DMS114 treated with DMSO at 0.1 percent for 48 hours (cell line): ENCODE measurements around the gene JAG2.

Source experiments
- DNase-seq: peaks from one replicate; lab custom pipeline; 2025; ENCODE audit not compliant: unreplicated experiment; lab: John Stamatoyannopoulos, UW

The JAG2 gene

DNA sequence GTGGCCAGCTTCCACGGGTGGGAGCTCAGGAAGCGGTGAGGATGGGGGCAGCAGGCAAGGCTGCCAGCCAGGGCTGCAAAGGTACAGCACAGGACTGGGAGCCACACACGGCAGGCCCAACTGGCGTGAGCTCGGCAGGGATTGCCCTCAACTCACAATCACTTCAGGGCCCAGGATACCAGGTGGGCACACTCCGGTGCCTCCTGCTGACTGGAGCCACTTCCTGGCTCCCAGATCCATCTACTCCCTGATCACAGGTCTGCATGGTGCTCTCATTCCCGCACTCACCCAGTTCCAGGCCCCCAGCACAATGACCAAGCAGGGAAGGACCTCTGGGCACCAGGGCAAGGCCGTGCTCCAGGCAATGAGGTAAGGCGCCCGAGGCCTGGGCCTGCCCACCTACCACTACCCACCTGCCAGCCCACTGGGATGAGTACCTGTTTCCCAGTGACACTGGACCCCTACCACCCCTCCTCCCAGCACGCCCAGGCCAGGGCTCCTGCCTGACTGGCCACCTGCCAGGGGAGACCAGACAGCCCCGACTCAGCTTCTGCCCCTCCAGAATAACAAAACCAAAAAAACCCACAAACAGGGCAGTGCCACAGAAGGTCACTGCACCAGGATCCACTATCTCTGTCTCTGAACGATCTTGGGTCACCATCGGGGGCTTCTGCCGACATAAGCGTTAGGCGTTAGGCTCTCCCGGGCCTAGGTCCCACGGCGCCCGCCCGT, 1.8 kb downstream of the JAG2 start:
- DNase-seq, result no peak

DNA sequence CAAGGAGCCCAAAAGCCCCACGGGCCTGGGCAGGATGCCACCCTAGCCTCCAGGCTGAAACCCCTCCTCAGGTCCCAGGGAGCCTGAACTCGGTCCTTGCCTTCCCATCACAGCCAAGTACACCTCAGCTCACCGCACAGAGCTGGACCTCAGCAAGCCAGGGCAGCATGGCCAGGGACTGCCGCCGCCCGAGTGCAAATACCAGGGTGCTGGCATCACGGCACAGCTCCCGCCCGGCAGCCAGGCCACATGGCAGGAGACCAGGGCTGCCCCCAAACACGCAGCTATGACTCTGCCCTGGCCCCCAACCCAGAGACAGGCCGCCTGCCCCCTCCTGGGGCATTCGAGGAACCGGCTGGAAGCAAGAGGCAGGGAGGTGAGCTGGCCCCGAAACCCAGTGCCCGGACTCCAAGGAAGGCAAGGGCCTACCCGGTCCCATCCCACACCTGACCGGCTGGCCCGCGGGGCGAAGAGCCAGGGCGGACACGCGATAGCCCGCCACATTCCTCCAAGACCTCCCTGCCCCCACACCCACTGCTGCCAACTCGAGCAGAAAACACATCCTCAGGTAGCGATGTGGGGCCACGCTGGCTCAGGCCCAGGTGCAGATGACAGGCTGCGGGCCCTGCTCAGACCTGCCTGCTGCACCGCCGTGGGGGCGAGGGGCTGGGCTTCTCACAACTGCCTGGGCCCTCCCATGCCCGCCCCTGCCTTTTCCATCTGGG, 2.7 kb downstream of the JAG2 start:
- DNase-seq, result no peak

- DNase-seq, result no peak
Measured at GRCh38 chr14:105165134-105165704, 3.4 kb downstream of the JAG2 start.

DNA sequence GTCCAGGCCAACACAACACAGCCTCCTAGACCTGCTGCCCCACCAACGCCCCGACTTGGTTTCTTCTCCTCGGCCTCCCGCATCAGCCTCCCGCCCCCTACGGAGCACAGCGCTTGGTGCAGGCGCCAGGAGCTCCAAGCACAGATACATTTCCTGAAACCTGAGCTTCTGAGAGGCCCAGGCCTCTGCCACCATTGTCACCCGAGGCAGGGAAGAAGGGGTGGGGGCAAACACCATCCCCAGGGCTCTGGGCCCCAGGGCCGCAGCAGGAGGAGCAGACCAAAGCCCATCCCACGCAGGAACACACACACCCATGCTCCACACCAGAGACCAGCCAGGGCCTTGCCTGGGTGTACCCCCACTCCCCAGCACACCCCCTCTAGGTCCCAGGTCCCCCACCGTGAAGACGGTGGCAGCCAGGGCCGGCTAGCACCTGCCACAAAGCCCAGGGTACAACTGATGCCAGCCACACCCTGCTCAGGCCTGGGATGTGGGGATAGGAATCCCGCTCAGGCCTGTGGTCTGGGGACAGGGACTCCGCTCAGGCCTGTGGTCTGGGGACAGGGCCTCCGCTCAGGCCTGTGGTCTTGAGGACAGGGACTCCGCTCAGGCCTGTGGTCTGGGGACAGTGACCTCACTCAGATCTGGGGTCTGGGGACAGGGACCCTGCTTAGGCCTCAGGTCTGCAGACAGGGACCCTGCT, 5.4 kb downstream of the JAG2 start:
- DNase-seq, result no peak

DNA sequence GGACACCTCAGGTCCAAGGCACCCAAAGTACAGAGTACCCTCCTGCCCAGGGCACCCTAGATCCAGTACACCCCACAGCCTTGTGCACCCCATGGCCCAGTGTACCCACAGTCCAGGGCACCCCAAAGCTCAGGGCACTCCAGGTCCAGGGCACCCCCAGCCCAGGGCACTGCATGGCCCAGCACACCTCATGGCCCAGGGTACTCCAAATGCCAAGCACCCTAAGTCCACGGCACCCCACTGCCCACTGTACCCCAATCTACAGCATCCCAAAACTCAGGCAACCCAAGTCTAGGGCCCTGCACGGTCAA, 6.0 kb downstream of the JAG2 start:
- DNase-seq, result no peak

GRCh38 chr14:105161964-105162668, 6.5 kb downstream of the JAG2 start:
- no peak for DNase-seq

GRCh38 chr14:105161309-105161708, 7.3 kb downstream of the JAG2 start:
- DNase-seq, result no peak

- no peak for DNase-seq
Measured at GRCh38 chr14:105160776-105161175, 7.8 kb downstream of the JAG2 start.

DNA sequence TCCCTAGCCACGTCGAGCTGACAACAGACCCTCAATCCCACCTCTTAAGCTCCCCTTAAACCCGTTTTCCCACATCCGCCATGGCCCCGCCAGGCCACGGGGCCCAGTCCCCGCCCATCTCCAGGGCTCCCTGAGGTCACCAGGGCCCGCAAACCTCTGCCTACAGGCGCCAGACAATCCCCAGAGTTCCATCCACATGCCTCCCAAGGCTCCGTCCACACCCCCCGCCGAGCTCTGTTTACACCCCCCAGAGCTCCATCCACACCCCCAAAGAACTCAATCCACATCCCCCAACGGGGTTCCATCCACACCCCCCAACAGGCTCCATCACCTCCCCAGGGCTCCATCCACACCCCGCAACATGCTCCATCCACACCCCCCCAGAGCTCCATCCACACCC, 9.2 kb downstream of the JAG2 start:
- DNase-seq, result no peak

DNA sequence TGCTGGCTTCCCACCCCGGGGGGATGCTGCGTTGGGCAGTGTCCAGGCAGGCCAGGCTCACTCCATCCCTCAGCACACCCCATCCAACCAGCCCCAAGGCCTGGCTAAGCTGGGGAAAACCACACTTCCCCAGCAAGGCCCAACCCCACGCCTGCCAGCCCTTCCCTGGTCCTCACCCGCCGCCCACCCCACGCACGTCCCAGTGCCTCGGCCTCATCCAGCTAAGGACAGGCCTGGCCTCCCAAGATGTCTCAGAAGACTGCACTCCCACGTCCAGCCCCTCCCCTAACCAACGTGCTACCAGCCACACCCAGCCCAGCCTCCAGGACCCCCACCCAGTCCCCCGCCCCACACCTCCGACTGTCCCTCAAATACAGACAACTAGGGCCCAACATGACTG, 9.8 kb downstream of the JAG2 start:
- DNase-seq, result no peak

GRCh38 chr14:105157872-105158271, 10.7 kb downstream of the JAG2 start:
- no peak for DNase-seq

- no peak for DNase-seq
Measured at GRCh38 chr14:105156414-105157375, 11.9 kb downstream of the JAG2 start.

DNA sequence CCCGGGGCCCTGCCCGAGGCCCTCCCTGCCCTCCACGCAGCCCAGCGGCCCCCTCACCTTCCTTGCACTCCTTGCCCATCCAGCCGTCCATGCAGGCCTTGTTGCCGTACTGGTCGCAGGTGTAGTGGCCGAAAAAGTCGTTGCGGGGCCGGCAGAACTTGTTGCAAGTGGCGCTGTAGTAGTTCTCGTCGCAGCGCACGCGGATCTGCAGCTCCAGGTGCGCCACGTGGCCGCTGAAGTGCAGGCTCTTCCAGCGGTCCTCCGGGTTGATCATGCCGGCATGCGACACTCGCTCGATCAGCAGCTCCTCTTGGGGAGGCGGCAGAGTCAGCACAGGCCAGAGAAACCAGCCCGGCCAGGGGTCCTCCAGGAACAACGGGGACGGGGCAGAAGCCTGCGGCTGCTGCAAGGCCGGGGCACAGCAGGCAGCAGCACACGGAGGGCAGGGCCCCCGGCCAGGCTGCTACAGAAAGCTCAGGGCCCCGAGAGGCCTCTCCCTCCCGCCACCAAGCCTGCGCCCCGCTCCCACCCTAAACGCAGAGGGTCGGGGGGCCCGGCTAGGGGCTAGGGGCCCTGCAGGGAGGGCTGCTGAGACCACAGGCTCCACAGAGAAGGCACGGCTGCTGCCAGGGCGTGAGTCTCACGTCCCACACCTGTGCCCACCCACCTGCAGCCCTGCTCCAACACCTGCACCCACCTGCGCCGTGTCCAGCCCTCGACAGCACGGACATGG, 12.7 kb downstream of the JAG2 start:
- DNase-seq, result no peak

DNA sequence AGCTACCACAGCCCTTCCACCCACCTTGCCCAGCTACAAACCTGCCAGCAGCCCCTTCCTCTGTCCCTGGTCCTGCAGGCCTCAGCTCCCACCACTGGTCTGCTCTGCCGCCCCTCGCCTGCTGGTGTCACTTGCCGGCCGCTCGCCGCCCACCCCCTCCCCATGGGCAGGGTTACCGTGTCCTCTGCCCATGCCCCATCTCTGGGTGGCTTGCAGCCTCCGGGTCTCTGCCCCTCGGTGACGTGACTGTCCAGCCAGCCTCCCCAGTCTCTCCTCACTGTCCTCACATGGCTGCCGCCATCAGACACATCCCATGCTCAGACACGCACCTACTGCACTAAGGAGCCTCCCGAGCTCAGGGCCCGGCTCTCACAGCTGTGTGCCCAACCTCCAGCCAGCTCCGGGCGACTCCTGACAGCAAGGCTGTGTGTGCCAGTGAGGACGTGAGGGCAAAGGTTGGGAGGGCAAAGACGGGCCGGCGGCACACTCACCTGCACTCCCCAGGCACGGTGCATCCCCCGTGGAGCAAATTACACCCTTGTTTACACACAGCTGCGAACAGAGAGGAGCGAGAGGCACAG, 13.4 kb downstream of the JAG2 start:
- no peak for DNase-seq

GRCh38 chr14:105154476-105154871, 14.1 kb downstream of the JAG2 start:
- DNase-seq, result no peak

DNA sequence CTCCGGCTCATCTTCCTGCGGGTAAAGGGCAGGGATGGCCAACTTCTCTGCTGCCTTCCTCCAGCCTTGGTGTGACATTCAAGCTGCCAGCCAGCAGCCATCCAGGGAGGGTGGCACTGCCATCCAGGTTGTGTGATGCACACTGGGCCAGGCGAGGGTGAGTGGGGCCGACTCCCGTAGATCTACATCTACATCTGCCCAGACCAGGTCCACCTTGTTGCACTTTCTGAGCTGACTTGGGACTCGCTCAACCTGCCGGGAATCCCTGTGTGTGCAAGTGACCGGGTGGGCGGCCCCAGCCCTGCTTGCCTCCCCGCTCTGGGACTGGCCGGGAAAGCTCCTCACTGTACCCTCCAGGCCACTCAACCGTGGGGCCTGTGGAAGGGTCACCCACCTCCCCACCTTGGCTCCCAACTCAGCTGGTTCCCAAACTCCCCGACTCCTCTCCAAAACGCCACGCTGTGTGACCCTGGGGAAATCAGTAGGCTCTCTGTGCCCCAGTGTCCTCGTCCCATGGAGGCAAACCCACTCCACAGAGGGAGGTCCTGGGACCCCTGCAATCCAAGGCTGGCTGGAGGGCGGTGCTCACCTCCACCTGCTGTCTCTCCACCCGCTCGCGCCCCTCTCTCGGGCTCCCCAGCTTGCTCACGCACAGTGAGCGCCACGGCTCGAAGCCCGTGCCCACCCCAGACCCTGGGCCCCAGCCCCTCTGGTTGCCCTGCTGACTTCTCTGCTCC, 14.7 kb downstream of the JAG2 start:
- DNase-seq, result no peak

- DNase-seq, result no peak
Measured at GRCh38 chr14:105153331-105153731, 15.2 kb downstream of the JAG2 start.

DNA sequence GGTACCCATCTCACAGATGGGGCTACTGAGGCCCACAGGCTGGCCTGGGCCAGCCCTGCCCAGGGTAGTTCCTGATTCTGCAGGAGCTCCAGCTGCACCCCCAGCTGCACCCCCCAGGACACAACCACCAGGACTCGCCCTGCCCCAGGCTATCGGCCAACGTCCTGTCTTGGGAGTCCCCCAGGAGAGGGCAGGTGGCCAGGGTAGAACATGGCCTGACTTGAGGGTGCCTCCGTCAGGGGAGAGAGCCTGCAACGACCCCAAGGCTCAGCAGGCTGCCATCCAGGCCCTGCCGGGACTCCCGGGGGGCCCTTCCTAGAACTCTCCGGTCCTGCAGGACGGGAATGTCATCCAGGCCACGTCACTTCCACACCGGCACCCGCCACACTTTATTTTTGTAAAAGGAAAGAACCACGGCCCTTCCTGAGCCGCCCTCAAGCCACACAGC, 15.8 kb downstream of the JAG2 start:
- no peak for DNase-seq
